Uterus (tissue), 4 donors: ENCODE measurements around the gene IGFLR1. TPM values are rescaled to one million over a fixed set of nuclear protein-coding genes. Genes with fewer than 3 reads are reported as not detected.

ENCODE experiments used
- DNase-seq, 2 donors: peaks; one replicate each; pipeline ENCODE4 v3.0.0-alpha.2; 2019 to 2020
- H3K27ac ChIP-seq, 2 donors: fragments of 200-600 bp; sonication (generic); 1 replicate in 1 of 2; 2 replicates in 1 of 2; pipeline ENCODE4 v1.5.1; 2016 to 2018
- H3K27me3 ChIP-seq, 2 donors: fragments of 200-600 bp; sonication (generic); one replicate each; pipeline ENCODE4 v1.5.1; 2018 to 2019; ENCODE audit warnings: control low read depth in 1 of 2
- H3K36me3 ChIP-seq, 2 donors: fragments of 200-600 bp; sonication (generic); one replicate each; pipeline ENCODE4 v1.5.1; 2019; ENCODE audit warnings: control low read depth in 1 of 2
- H3K4me1 ChIP-seq, 2 donors: fragments of 200-600 bp; sonication (generic); one replicate each; pipeline ENCODE4 v1.5.1; 2018 to 2019; ENCODE audit warnings: control low read depth in 1 of 2
- H3K4me3 ChIP-seq, 2 donors: fragments of 200-600 bp; sonication (generic); 1 replicate in 1 of 2; 2 replicates in 1 of 2; pipeline ENCODE4 v1.5.1; 2018 to 2019; ENCODE audit warnings: mild to moderate bottlenecking in 1 of 2
- H3K9me3 ChIP-seq, 2 donors: fragments of 200-600 bp; sonication (generic); one replicate each; pipeline ENCODE4 v1.5.1; 2019; ENCODE audit warnings: control low read depth in 1 of 2
- POLR2A ChIP-seq, 2 donors: fragments of 450-650 bp; IDR thresholded peaks; one replicate each; pipeline ENCODE4 v1.6.1; 2016; ENCODE audit warnings: antibody characterized with exemption in 2 of 2, mild to moderate bottlenecking in 1 of 2, moderate library complexity in 1 of 2
- intact Hi-C: fragments of 100-400 bp; cut with DNase I; formaldehyde crosslinking; loops from one replicate; pipeline ENCODE4 v1.15.1; 2023; ENCODE audit warnings: low total_unique reads
- total RNA-seq, 4 donors: library from RNA; depleted of rRNA in 3 of 4; stranded (reverse); fragments of >200 nt in 3 of 4; gene quantifications; one replicate each; pipeline versions ENCODE4 v1.1.0 to v1.2.4, GENCODE V29; 2014 to 2023
- TF ChIP-seq, protein P1 (sequence below), 4 experiments: fragments of 200-600 bp in 2 of 4; fragments of 450-650 bp in 2 of 4; sonication (generic) in 2 of 4; IDR thresholded peaks; one replicate each; pipeline ENCODE4 v1.5.1; 2016 to 2019; ENCODE audit warnings: antibody characterized with exemption in 4 of 4, mild to moderate bottlenecking in 2 of 4, moderate library complexity in 1 of 4
- donor health status: DM: yes; HTN: yes; CAD: no.

Gene IGFLR1
- total RNA-seq, 4 donors from 2014 or later = 0.77 to 5.3 (median 2.2) TPM

GRCh38 chr19:35714601-35715354, 27.5 kb downstream of the IGFLR1 start:
- H3K27ac ChIP-seq = no peak overlapping the region
- H3K27me3 ChIP-seq = no peaks in the 10 kb centered on the region
- peaks cover 8 to 11% of the 10 kb centered on the region in 2 donors for H3K4me1 ChIP-seq
- H3K4me3 ChIP-seq = no peak overlapping the region
- DNase-seq = no peak
- no peak for TF ChIP-seq POLR2A (IDR thresholded peaks at IDR 0.05)
- TF ChIP-seq, protein P1, sequence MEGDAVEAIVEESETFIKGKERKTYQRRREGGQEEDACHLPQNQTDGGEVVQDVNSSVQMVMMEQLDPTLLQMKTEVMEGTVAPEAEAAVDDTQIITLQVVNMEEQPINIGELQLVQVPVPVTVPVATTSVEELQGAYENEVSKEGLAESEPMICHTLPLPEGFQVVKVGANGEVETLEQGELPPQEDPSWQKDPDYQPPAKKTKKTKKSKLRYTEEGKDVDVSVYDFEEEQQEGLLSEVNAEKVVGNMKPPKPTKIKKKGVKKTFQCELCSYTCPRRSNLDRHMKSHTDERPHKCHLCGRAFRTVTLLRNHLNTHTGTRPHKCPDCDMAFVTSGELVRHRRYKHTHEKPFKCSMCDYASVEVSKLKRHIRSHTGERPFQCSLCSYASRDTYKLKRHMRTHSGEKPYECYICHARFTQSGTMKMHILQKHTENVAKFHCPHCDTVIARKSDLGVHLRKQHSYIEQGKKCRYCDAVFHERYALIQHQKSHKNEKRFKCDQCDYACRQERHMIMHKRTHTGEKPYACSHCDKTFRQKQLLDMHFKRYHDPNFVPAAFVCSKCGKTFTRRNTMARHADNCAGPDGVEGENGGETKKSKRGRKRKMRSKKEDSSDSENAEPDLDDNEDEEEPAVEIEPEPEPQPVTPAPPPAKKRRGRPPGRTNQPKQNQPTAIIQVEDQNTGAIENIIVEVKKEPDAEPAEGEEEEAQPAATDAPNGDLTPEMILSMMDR (IDR thresholded peaks at IDR 0.05) = no peak
- no peaks in the 10 kb centered on the region for H3K36me3 ChIP-seq
- H3K9me3 ChIP-seq = no peaks in the 10 kb centered on the region
- intact Hi-C loops = loop anchor here (10.0 kb wide), 1 partner anchor 170 kb away; the partner anchor contains the start of gene TMEM147

DNA sequence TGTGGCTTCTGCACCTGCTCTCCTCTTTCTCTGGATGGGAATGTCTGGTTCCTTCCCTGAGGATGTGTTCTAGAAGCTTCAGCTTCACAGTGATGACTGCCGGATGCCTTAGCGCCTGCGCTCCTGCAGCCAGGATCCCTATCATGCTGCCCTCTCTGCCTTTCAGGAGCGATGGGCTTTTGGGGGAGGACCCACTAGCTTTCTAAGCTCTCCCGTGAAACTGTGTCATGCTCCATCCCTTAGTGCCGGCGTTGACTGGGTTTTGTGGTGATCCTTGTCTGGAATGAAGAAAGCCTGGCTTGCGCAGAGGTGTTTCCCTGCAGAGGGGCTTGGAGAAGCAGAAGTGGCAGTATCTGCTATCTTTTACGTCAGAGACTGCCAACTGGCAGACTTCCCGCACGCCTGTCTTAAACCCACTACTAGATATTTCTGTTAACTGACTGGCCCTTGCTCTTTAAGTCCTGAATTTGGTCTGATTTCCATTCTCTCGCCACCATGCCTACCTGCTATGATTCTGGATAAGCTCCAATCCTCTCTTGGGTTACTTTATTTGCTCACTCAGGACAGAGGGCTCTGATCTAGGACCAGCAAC, 28.3 kb downstream of the IGFLR1 start:
- Histone ChIP-seq H3K36me3 (no peaks in the 10 kb centered on the region), H3K27ac (no peak overlapping the region), H3K4me1 (peaks cover 8 to 11% of the 10 kb centered on the region in 2 donors), H3K27me3 (no peaks in the 10 kb centered on the region), H3K4me3 (no peak overlapping the region), H3K9me3 (no peaks in the 10 kb centered on the region)
- no peak for DNase-seq
- TF ChIP-seq, protein P1 (IDR thresholded peaks at IDR 0.05) = no peak
- no peak for TF ChIP-seq POLR2A (IDR thresholded peaks at IDR 0.05)
- intact Hi-C loops = loop anchor here (10.0 kb wide), 1 partner anchor 169 kb away; the partner anchor contains the start of gene TMEM147

DNA sequence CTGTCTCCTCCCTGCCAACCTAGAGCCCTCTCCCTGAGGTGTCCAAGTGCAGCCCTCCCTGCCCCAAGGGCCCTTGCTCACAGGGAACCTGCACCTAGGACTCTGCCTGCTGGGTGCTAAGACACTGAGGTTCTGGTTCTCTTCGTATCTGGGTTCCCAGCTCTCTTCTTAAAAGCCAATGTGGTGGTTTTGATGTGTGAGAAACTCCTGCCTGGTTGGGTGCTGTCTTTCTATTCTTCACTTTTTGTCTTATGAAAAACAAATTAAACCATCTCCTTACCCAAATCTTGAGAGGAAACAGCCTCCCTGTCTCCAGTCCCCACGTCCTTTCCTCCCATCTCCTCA, 28.8 kb downstream of the IGFLR1 start:
- Histone ChIP-seq H3K4me1 (peaks cover 8 to 11% of the 10 kb centered on the region in 2 donors), H3K9me3 (no peaks in the 10 kb centered on the region), H3K36me3 (no peaks in the 10 kb centered on the region), H3K27me3 (no peaks in the 10 kb centered on the region), H3K27ac (no peak overlapping the region), H3K4me3 (no peak overlapping the region)
- TF ChIP-seq, protein P1 (IDR thresholded peaks at IDR 0.05) = no peak
- TF ChIP-seq POLR2A (IDR thresholded peaks at IDR 0.05) = no peak
- DNase-seq = no peak
- intact Hi-C loops = loop anchor here (10.0 kb wide), 1 partner anchor 169 kb away; the partner anchor contains the start of gene TMEM147

DNA sequence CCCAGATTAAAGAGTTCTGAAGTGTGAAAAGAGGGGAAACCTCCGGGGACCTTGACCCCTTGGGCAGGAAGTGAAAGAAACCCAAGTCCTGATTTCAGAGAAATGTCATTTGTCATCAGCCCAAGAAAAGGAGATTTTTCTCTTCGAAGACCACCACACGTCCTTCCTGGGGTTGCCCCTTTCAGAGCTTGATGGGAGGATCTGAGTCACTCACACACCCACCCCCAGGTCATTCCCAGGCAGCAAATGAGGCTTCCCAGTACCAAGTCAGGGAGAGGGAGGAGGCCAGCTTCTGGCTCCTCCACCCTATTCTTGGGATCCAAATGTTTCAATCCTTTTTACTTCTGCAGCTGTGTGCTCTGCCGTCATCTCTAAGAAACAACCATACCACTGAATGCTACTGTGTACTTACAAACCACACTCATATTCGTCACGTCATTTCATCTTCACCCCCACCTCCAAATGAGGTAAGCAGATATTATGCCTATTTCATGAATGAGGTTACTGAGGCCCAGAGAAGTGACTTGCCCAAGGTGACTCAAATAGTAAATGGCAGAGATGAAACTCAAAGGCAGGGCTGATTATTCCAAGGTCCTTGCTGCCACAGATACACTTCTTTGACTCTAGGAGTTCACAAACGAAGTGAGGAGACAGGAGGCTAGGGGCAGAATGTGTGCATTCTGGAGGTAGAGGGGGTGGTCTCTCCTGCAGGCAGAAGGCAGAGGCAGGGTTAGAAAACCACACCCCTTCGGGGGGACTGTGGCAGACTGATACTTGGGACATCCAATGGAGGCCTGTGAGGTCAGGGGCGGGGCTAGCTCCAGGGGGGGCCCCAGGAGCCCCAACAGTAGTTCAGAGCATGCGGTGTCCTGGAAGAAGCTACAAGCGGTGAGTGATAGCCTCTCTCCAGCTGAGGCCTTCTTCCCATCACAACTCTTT, 29.4 kb downstream of the IGFLR1 start:
- H3K27me3 ChIP-seq = no peaks in the 10 kb centered on the region
- intact Hi-C loops = loop anchor here (10.0 kb wide), 1 partner anchor 168 kb away; the partner anchor contains the start of gene TMEM147
- DNase-seq = no peak
- H3K4me1 ChIP-seq = peaks cover 8 to 11% of the 10 kb centered on the region in 2 donors
- no peaks in the 10 kb centered on the region for H3K36me3 ChIP-seq
- no peak overlapping the region for H3K27ac ChIP-seq
- no peak for TF ChIP-seq POLR2A (IDR thresholded peaks at IDR 0.05)
- TF ChIP-seq, protein P1 (IDR thresholded peaks at IDR 0.05) = no peak
- no peaks in the 10 kb centered on the region for H3K9me3 ChIP-seq
- no peak overlapping the region for H3K4me3 ChIP-seq
